Fibroblast of skin of right quadriceps (primary cell): Measurements from ENCODE around the gene INSR.

Source experiments
- DNase-seq: peaks from one replicate; pipeline ENCODE4 v3.0.0-alpha.2; 2013

The INSR gene

GRCh38 chr19:7294558-7295212 lies 471 bp upstream of the INSR start:
- DNase-seq = peak; percentile 49

- DNase-seq = no peak
These were observed 1.1 kb downstream of the INSR start for GRCh38 chr19:7292950-7293761.

GRCh38 chr19:7292352-7292949 lies 1.8 kb downstream of the INSR start:
- DNase-seq = no peak

GRCh38 chr19:7288977-7289376 lies 5.2 kb downstream of the INSR start:
- DNase-seq = no peak

GRCh38 chr19:7288131-7288530 lies 6.1 kb downstream of the INSR start:
- DNase-seq = no peak

GRCh38 chr19:7287722-7288121 lies 6.5 kb downstream of the INSR start:
- DNase-seq = no peak

GRCh38 chr19:7280940-7281666 lies 13.1 kb downstream of the INSR start:
- no peak for DNase-seq

- DNase-seq = peak; percentile 34
These were observed 21.2 kb downstream of the INSR start for GRCh38 chr19:7272856-7273578.

- no peak for DNase-seq
These were observed 25.5 kb downstream of the INSR start for GRCh38 chr19:7268705-7269098.

- no peak for DNase-seq
These were observed 26.2 kb downstream of the INSR start for GRCh38 chr19:7267792-7268704.

GRCh38 chr19:7266832-7267231 lies 27.4 kb downstream of the INSR start:
- DNase-seq = no peak

GRCh38 chr19:7265963-7266362 lies 28.3 kb downstream of the INSR start:
- no peak for DNase-seq

- no peak for DNase-seq
These were observed 29.4 kb downstream of the INSR start for GRCh38 chr19:7264858-7265257.

GRCh38 chr19:7263521-7263920 lies 30.7 kb downstream of the INSR start:
- DNase-seq = no peak

- no peak for DNase-seq
These were observed 31.1 kb downstream of the INSR start for GRCh38 chr19:7263066-7263465.

- DNase-seq = no peak
These were observed 31.7 kb downstream of the INSR start for GRCh38 chr19:7262470-7262869.

- no peak for DNase-seq
These were observed 34.1 kb downstream of the INSR start for GRCh38 chr19:7260161-7260560.

- no peak for DNase-seq
These were observed 35.3 kb downstream of the INSR start for GRCh38 chr19:7258840-7259395.

GRCh38 chr19:7258041-7258839 lies 36.0 kb downstream of the INSR start:
- DNase-seq = no peak
